GM12801 (cell line): ENCODE measurements around the gene CEP63.

Experiments
- CTCF ChIP-seq: IDR thresholded peaks from one replicate; pipeline ENCODE4 v1.5.1; 2011; ENCODE audit warnings: control low read depth; ENCODE audit not compliant: insufficient read length; ENCODE audit errors: extremely low read depth

The CEP63 gene

GRCh38 chr3:134545818-134546217 is 60.0 kb downstream of the CEP63 start:
- no peak for TF ChIP-seq CTCF

DNA sequence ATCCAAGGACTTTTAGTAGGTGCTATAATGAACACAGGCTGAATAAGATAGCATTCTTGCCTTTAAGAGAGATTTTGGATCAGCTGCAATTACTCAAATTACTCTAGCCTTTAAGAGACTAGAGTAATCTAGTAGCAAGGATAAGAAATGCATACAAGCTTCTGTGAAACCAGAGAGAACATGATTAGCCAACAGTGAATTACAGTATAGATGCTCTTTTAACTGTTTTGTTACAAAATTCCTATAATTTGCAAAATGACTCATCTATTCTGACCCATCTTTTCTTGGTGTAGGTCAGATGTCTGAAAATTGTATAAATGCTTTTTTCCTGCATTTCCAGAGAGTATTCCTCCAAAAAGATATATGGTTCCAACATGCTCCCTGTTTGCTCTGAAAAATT is 66.9 kb downstream of the CEP63 start:
- no peak for TF ChIP-seq CTCF

- TF ChIP-seq CTCF, result no peak
Observed at GRCh38 chr3:134559591-134559990, 73.7 kb downstream of the CEP63 start.

DNA sequence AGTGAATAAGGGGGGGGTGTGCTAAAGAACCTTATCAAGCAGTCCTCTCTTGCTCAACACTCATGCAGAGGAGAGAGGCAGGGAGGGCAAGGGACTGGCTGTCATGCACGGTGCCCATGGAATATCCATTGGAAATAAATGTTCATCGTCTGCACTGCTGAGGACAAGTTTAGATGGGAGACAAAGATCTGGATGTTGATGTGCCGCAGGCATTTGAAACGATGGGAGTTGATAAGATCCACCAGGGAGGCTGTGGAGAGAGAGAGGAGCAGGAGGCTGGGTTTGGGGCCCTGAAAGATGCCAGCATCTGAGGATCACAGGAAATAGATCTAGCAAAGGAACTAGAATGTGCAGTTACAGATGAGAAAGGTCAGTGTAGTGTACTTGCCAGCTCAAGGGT is 76.2 kb downstream of the CEP63 start:
- no peak for TF ChIP-seq CTCF

DNA sequence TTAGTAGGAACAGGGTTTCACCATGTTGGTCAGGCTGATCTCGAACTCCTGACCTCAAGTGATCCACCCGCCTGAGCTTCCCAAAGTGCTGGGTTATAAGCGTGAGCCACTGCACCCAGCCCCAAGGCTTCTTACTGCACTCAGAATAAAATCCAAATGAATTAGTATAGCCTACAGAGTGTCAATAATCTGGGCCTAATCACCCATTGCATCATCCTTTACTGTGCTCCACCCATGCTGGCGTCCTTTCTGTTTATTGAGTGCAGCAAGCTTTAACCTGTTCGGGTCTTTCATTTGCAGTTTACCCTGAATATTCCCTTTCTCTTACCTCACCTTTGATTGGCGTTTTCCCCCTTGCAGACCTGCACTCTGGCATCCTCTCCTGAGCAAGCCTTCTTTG is 77.7 kb downstream of the CEP63 start:
- TF ChIP-seq CTCF, result no peak

DNA sequence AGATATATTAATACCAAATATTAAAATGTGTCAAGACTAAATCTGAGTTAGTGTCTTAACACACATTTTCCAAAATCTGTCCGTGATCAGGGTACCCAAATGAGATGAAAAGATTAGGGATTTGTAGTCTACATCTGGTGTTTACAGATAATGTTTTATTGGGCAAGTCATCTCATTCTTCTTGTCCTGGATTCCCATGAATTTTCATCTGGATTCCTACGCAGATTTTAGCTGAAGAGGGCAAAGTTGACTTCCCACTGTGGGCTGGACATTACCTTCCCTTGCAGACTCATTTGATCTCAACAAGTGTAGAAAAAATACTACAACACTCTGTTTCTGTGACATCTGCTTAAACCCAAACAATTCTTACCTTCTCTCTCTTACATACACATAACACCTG is 79.1 kb downstream of the CEP63 start:
- no peak for TF ChIP-seq CTCF

DNA sequence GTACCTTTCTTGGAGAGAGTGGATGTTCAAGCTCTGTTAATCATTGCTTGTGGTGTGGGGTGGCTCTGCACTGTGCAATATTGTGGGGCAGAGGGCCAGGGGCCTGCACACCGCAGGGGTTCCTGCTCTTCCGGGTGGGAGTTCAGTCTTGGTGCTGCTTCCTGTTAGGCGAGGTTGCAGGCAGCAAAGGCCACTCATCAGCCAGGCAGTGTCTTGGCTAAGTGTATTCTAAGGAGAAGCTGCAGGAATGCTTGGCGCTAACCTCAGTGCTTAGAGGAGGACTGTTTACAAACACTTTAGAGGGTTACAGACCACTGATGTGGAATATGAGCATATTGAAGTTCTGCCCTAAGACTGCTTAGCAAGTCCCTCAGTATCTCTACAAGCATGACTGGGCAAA is 81.7 kb downstream of the CEP63 start:
- TF ChIP-seq CTCF, result no peak

DNA sequence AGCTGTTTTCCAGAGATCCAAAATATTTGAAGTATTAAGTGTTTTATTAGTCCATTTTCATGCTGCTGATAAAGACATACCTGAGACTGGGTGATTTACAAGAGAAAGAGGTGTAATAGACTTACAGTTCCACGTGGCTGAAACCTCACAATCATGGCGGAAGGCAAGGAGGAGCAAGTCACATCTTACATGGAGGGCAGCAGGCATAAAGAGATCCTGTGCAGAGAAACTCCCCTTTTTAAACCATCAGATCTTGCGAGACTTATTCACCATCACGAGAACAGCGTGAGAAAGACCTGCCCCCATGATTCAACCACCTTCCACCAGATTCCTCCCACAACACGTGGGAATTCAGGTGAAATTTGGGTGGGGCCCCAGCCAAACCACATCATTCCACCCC is 82.9 kb downstream of the CEP63 start:
- TF ChIP-seq CTCF, result no peak
